Suppressor macrophage treated with lipopolysaccharide for 4 hours (primary cell): Measurements from ENCODE around the gene TMEM141.
"Not testable (repeated sequence)": the region's sequence is repeated elsewhere in the genome, so short reads cannot be mapped to it uniquely, and the experiment has no call there.

Experiments
- DNase-seq: peaks from one replicate; pipeline ENCODE4 v3.0.0-alpha.2; 2020

The TMEM141 gene

DNA sequence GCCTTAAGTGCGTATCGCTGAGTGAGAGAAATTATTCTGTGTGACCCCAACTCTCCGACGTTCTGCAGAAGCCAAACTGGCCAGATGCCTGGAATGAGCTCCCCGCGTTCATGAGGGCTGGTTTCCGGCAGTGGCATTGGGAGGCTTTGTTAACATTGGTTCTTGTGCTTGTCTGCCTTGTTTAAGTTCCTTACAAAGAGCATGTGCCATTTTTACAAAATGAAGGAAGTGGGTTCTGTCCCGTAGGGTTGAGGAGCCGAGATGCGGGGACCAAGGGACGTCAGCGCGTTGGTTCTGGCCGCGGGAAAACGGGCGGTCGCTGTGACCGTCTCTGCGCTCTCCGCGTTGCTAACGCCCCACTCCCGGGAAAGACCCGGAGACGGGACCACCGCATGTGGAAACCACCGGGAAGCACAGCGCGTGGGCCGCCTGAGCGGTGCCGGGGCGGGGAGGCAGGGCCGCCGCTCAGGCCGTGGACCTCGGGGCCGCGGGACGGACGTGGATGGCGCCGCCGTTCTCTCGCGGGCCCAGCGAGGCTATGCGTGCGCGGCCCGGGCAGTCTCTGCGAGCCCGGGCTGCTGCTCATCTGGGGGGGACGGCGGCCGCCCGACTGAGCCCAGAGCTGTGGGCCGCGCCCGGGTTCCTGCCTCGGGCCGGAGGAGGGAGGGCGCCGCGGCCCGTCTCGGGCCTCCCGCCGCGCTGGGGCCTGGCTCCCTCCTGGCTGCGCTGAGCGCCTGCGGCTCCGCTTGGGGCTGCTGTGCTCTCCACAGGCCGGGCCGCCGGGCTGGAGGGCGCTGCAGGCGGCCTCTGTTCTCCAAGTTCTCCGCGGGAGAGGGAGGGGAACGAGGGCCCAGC is 30.1 kb downstream of the TMEM141 start:
- peak; percentile 20 for DNase-seq

DNA sequence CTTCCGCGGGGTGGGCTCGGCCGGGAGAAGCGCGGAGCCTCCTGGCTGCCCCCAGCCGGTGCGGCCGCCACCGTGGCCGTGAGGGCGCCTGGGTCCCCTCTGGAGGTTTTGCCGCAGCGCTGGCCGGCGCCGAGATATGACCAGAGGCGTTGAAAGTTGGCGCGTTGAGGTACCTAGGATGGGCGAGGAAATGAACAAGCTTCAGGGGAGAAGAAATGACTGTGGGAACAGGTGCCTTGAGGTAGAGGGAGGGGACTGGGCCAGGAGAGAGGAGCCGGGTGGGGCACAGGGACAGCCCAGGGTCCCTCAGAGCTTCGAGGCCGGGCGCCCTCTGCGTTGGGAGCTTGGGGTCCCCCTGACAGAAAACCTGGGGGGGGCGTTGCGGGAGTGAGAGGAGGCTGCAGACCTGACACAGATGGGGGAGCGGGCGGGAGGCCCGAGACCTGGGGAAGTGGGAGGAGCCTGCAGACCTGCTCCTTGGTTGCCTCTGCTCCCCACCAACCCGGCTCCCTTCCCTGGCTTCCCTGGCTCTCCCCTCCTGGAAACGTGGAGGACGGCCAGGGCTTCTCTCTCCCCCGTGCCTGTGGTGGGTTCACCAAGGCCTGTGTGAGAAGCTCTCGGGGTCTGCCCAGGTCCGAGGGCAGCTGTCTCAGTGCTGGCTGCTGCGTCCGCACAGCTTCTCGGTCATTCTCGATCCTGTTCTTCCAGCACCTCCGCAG is 30.8 kb downstream of the TMEM141 start:
- DNase-seq, result no peak

DNA sequence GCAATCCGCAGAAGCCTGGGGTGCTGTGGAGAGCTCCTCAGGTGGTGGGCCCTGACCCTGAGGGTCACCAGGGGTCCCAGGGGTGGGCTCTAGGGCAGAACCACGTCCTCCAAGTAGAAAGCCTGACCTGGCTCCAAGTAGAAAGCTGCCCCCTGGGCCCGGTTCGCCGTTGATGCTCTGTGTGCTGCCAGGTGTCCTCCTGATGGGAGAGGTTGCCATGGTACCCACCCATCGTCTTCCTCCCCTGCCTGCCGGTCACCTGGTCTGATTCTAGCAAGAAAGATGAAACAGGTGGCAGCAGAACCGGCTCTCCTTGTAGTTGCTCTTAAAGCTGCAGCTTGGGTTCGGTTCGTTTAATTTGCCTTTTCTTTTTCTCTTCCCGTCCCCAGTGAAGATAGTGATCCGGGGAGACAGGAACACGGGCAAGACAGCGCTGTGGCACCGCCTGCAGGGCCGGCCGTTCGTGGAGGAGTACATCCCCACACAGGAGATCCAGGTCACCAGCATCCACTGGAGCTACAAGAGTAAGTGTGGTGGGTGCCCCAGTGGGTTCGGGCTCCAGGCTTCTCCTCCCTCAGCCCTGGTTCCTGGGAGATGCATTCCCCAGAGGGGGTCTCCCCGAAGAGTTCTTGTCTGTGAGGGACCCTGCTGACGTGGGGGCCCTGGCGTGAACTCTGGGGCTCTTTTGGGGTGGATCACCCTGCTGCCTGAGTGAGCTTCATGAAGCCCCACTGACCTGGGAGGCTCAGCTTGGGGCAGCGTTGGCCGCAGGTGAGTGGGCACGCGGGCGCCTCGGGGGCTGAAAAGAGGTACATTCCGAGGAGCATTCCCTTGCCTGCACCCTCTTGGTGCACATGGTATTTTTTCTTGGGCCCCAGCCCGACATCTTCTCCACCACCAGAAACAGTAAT is 32.2 kb downstream of the TMEM141 start:
- no peak for DNase-seq

DNA sequence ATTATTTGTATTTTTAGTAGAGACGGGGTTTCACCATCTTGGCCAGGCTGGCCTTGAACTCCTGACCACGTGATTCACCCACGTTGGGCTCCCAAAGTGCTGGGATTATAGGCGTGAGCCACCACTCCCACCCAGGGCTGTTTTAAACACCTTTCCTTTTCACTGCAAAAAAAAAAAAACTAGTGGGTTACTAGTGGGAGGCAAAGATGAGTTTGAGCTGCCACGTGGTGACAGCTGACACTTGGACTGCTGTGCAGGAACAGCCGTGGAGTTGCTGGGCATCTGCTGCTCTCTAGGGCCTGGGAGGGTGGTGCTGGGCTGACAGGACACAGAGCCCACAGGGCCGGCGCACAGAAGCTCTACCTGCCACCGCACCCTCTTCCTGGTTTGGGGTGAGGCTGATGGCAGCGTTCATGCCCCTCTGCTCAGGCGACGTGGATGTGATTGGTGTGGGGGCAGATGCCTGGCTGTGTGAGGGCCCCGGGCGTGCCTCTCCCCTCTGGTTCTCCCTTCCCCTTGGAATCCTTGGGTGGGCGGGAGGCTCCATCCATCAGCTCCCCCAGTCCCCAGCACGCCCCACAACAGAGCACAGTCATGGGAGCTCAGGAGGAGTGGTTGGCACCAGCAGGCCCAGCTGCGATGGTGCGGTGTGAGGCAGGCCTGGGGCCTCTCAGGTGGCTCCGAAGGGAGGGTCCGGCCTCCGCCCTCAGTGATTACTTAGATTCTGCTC is 33.5 kb downstream of the TMEM141 start:
- no peak for DNase-seq

DNA sequence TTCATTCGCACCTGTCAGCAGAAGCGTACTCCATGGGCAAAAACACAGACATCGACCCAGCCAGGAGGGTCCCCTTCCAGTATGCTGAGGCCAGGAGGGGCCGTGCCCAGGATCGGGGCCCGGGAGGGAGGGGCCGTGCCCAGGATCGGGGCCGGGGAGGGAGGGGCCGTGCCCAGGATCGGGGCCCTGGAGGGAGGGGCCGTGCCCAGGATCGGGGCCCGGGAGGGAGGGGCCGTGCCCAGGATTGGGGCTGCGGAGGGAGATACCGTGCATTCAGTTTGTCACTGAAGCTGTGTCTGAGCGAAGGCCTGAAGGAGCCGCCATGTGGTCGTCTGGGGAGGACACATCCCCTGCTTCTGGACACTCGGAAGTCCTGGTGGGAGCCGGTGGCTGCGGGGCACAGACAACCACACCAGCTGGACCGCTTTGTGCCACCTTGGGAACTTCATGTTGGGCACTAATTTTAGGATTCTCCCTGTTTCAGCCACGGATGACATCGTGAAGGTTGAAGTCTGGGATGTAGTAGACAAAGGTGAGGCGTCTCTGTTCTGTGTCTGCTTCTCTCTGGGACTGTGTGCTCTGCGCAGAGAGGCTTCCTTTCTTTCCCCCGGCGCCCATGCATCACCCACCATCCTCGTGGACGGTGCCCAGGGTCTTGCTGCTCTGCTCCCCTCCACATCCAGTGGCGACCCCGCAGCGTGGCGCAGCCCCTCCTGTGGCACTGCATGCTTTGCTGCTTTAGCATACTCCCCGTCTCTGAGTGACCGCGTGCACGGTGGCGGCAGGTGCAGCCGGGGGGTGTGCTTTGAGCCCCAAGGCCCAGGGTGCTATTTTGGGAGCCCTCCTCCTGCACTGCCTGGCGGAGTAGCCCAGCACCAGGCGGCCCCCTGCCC is 34.4 kb downstream of the TMEM141 start:
- DNase-seq, result no peak

DNA sequence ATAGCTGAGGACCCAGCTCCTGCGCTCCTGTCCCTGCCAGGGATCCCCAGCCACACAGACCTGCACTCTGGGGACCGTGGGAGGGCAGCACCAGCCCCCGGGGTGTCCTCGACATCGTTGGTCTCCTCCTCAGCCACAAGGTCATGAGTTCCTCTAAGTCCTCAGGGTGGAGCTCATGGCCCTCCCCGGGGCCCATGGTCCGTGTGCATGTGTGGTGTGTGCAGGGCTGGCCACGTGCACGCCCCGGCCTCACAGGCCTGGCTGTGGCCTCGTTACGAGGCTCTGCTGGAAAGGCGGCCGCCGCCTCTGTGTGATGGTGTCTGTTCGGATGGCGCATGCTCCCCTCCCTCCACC is 35.0 kb downstream of the TMEM141 start:
- no peak for DNase-seq

DNA sequence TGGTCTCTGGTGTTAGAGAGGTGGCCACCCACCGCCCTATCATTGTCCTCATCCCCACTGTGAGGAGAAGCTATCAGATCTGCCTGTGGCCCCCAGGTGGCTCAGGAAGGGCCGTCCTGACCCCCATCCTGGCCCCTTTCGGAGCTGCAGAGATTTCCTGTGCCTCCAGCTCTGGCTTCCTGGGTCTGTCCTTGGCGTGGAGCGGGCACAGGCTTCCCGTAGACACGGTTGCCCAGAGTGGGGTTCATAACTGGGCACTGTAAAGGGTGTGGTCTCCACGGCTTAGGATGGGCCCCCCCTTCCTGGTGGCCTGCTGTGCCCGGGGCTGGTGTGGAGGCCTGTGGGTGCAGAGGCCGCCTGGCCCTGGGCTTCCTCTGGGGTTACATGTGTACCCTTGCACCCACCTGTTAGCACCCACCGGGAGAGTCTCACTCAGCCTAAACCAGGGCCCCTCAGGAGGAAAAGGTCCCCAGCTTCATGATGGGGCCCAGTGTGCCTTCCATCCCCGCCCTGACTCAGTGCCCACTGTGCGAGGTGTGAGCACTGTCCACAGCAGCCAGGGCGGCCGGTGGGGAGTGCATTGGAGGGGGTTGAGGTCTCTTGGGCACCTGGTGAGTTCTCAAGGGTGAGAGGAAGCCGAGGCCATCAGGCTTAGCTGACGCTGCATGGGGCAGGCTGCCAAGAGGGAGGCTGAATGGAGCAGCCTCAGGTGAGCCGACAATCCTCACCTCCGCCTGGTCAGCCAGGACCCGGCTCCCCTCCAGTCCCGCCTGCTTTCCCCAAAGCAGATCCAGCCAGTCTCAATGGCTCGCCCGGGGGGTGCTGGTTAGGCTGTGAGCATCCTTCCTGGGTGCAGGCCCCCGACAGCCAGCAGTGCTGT is 35.8 kb downstream of the TMEM141 start:
- no peak for DNase-seq

DNA sequence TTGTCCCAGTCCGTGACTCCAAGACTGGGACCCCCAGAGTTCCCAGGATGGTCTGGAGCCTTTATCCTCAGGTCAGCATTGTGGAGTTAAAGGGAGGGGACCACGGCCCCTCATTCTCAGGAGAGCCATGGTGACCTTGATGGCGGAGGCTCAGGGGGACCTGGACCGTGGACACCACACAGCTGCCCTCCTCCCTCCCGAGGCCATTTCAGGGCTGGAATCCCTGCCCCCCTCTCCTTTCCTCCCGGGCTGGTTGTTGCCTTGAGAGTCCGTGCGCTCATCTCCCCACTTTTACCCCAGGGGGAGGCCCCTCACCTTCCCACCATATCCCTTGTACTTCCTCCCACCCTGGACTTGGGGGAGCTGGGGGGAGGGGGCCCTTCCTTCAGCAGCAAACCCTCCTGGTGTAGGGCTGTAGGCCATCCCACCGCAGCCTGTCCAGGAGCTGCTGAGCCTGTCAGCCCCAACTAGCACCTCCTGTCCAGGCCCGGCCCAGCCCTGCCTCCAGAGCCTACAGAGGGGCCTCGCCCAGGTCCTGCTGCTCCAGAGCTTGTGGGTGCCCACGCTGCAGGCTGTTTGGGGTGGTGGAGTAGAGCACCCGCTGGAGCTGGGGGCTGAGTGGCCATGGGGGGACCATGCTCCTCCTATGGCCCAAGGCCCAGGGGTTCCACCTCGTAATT is 36.8 kb downstream of the TMEM141 start:
- no peak for DNase-seq

DNA sequence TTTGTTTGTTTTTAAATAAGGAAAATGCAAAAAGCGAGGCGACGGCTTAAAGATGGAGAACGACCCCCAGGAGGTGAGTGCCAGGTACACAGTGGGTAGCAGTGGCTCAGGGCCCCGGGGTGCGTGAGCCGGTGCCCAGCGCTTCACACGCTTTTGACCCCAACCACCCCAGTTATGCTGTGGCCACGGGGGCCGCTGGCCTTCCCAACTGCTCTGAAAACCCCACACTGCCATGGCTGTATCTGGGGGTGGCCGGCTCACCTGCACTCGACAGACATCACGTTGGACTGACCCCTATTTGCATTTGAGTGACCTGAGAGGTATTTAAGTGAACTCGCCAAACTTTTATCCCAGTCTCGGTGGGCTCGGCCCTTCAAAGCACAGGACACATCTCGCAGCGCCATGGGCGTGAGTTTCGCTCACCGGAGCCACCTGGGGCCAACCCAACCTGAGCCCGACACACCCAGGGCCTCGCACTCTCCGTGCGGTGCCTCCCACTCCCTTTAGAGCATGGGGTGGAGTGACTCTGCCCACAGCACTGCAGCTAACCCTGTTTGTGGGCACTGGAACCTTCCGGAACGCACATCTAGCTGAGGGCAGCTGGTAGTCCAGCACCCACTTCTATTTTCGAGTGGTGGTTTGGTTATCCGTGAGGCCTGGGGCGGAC is 37.5 kb downstream of the TMEM141 start:
- no peak for DNase-seq

DNA sequence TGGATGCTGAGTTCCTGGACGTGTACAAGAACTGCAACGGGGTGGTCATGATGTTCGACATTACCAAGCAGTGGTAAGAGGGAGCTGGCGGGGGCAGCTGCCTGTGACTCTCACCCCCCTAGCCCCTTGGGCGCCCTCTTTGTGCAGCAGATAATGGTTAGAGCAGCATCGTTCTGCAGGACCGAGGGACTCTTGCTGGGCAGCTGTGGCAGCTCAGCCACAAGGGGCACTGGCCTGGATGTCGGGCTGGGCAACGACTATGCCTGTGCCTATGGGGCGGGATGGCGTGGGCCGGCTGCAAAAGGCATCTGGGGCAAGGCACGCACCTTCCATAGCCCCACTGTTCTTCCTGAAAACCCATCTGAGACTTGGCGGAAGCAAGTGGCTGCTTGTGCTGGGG is 38.3 kb downstream of the TMEM141 start:
- no peak for DNase-seq

DNA sequence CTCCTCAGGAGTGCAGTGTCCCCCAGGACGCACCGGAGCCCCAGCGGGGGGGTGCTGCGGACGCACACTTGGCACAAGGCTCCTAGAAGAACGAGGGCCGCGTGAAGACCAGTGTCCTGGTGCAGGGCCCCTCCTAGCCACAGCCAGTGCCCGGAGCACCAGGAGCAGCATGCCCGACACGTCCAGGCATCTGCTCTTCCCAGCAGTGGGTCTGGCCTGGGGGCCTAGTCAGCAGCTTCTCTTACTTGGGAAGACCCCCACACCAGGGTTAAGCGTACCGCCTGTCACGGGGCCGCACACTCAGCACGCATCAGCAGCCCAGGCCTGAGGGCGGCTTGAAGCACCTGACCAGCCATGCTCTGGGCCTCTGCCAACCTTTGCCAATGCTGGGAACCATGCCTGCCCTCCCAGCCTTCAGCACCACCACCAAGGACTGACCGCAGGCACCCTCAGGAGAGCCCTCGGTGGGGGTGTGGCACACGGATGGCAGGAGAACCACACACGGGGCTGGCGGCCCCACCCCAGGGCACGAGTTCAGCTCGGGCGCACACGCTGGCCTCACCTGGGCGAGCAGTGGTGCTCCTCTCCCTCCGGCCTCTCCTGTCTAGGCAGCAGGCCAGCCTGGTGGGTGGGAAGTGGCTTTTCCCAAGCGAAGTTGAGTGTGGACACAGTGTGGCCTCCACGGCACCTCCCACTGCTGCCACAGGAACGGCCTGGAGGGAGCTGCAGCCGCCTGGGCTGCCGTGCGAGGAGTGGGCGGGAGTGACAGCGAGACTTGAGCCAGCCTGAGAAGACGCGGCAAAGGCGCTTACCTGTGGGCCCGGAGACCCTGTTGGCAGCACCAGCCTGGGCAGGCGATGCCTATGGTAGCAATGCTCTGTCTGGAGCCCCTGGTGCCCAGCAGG is 39.1 kb downstream of the TMEM141 start:
- DNase-seq, result no peak

DNA sequence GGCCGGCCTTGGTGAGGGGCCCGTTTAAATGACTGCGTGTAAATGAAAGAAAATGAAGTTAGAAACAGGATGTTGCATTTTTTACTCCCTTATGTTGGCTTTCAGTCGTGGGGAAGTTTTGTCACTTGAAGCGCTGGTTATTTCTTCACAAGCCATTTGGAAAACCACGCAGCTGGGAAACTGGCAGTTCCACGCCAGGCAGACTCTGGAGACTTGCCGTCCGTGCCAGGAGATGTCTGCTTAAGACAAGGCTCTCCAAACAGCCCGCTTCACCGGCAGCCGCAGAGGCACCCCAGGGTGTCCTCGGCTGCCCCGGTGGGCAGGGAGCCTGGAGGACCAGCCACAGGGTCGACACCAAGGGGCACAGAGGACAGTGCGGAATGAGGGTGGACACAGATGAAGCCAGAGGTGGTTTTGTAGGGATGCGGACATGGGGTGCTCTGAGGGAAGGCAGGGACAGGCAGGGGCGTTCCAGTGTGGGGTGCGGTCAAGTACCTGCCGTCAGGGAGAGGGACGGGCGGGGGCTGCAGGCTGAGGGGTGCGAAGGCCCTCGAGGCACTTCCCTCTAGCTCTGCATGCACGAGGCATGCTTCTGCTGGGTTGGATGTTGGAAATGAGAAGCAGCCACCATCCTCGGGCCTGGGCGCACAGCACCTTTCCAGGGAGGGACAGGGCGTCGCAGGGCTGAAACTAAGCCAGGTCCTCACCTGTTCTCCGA is 40.0 kb downstream of the TMEM141 start:
- no peak for DNase-seq

DNA sequence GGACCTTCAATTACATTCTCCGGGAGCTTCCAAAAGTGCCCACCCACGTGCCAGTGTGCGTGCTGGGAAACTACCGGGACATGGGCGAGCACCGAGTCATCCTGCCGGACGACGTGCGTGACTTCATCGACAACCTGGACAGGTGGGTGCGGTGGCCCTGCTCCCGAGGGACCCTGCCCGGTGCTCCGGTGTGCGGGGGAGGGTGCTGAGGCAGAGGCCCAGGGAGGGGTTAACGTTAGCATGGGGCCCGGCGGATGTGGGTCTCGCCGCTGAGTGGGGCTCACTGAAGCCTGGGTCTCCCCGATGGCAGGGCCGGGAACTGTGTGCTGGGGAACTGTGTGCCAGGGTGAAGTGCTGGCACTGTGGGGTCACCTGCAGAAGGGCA is 40.6 kb downstream of the TMEM141 start:
- DNase-seq, result no peak

DNA sequence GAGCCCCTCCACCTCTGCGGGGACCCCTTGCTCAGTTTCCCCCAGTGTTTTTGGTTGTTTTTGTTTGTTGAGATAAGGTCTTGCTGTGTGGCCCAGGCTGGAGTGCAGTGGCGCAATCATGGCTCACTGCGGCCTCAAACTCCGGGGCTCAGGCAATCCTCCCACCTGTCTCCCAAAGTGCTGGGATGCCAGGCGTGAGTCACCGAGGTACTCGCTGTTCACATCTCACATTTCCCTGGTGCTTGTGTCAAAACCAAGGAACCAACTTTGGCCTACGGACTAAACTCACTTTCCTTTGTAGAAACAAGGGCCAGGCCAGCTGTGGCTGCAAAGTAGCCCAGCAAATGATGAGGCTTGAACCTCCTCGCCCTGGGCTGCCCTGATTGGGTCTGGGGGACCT is 41.4 kb downstream of the TMEM141 start:
- no peak for DNase-seq

DNA sequence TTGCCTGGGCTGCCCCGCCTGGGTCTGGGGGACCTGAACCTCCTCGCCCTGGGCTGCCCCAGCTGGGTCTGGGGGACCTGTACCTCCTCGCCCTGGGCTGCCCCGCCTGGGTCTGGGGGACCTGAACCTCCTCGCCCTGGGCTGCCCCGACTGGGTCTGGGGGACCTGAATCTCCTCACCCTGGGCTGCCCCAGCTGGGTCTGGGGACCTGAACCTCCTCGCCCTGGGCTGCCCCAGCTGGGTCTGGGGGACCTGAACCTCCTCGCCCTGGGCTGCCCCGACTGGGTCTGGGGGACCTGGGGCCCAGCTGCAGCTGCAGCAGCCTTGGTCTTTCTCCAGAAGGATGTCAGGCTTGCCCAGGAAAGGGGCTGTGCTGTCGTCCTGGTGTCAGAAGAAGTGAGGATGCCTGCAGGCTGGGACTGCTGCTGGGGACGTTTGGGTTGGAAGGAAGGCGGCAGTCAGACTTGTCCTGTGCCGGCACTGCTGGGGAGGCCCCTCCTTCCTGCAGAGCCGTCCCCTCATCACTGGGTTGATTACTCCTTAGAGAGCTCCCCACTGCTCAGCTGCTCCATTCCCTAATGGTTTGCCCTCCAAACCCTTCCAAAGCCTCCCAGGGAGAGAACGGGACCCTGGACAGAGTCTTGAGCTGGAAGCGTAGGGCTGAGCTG is 42.4 kb downstream of the TMEM141 start:
- DNase-seq, result not testable (repeated sequence)

DNA sequence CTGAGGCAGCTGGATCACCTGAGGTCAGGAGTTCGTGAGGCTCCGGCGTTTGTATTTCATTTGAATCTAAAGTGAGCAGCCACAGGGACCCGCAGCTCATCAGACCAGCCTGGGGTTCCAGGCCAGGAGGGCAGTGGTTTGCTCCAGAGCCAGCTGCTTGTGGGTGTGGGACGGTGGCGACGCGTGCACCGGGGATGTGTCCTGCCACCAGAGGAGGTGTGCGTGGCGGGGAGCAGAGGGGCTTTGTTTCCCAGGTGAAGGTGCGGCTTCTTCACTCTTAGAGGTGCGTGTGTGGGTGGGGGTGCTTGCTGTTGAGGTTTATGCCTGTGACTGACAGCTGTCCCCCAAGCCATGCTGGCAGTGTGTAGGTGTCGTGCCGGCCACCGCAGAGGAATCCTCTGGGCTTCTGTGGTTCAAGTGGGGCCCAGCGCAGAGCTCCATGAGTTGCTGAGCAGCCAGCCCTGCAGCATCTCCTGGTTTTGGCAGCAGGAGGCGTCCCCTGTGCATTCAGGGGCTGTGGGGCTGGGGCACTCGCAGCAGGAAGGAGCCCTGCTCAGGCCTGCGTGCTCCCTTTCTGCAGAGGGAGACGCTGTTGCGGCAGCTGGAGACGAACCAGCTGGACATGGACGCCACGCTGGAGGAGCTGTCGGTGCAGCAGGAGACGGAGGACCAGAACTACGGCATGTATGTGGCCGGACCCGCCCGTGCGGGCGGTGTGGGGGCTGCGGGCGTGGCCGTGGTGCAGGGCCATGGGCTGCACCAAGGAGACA is 44.2 kb downstream of the TMEM141 start:
- no peak for DNase-seq
